HG03095 (cell line): ENCODE data around the gene DDX10.
A peak's percentile ranks its signal among the peaks of the same experiment; 100 is the strongest.
"Not testable (repeated sequence)": the region's sequence is repeated elsewhere in the genome, so short reads cannot be mapped to it uniquely, and the experiment has no call there.

Source experiments
- ATAC-seq: cut with Tn5 transposase; IDR thresholded peaks from one replicate; pipeline ENCODE4 v1.9.1; 2021; ENCODE audit warnings: moderate library complexity; ENCODE audit not compliant: unreplicated experiment

Gene DDX10

GRCh38 chr11:108664730-108665525 lies at the start of gene DDX10:
Gene DDX10, plus strand, starts transcription at chr11:108665069. Its CDS starts 85 bp downstream, at chr11:108665154.
- peak; percentile 79 for ATAC-seq

- ATAC-seq, result no peak
These were observed 48.3 kb upstream of the DDX10 start for GRCh38 chr11:108616549-108616948.

- no peak for ATAC-seq
These were observed 47.8 kb upstream of the DDX10 start for GRCh38 chr11:108617055-108617454.

- ATAC-seq, result no peak
These were observed 46.3 kb upstream of the DDX10 start for GRCh38 chr11:108618529-108618928.

- ATAC-seq, result peak; percentile 89
These were observed 43.7 kb upstream of the DDX10 start for GRCh38 chr11:108620958-108621772.

- no peak for ATAC-seq
These were observed 42.5 kb upstream of the DDX10 start for GRCh38 chr11:108622341-108622740.

- ATAC-seq, result no peak
These were observed 40.5 kb upstream of the DDX10 start for GRCh38 chr11:108624196-108624925.

GRCh38 chr11:108628326-108628725 lies 36.5 kb upstream of the DDX10 start:
- ATAC-seq, result no peak

GRCh38 chr11:108628812-108629211 lies 36.1 kb upstream of the DDX10 start:
- no peak for ATAC-seq

- ATAC-seq, result no peak
These were observed 35.6 kb upstream of the DDX10 start for GRCh38 chr11:108629274-108629673.

GRCh38 chr11:108632041-108632704 lies 32.7 kb upstream of the DDX10 start:
- ATAC-seq, result no peak

- no peak for ATAC-seq
These were observed 29.8 kb upstream of the DDX10 start for GRCh38 chr11:108635106-108635505.

GRCh38 chr11:108636222-108636621 lies 28.6 kb upstream of the DDX10 start:
- ATAC-seq, result no peak

GRCh38 chr11:108639146-108639545 lies 25.7 kb upstream of the DDX10 start:
- no peak for ATAC-seq

GRCh38 chr11:108641752-108642151 lies 23.1 kb upstream of the DDX10 start:
- not testable (repeated sequence) for ATAC-seq

GRCh38 chr11:108643974-108644373 lies 20.9 kb upstream of the DDX10 start:
- ATAC-seq, result no peak

GRCh38 chr11:108645970-108646369 lies 18.9 kb upstream of the DDX10 start:
- no peak for ATAC-seq

GRCh38 chr11:108647387-108647700 lies 17.5 kb upstream of the DDX10 start:
- ATAC-seq, result no peak

- ATAC-seq, result peak; percentile 86
These were observed 17.0 kb upstream of the DDX10 start for GRCh38 chr11:108647701-108648527.

GRCh38 chr11:108648528-108648885 lies 16.4 kb upstream of the DDX10 start:
- ATAC-seq, result no peak
